Retinal pigment epithelial cell (primary cell): ENCODE measurements around the gene ANXA10.
"Not testable (repeated sequence)": the region's sequence is repeated elsewhere in the genome, so short reads cannot be mapped to it uniquely, and the experiment has no call there.

Source experiments
- DNase-seq: peaks from one replicate; pipeline ENCODE4 v3.0.0-alpha.2; 2010; ENCODE audit warnings: low read depth
- H3K4me3 ChIP-seq: 2 replicates; pipeline ENCODE4 v1.5.1; 2011; ENCODE audit warnings: mild to moderate bottlenecking, low read length, control low read depth, moderate library complexity
- CTCF ChIP-seq: conservative IDR thresholded peaks from 2 replicates; pipeline ENCODE4 v1.5.1; 2011; ENCODE audit warnings: low read depth, low read length, control low read depth, inconsistent platforms

The ANXA10 gene

GRCh38 chr4:168203233-168203911 lies 111.0 kb downstream of the ANXA10 start:
- DNase-seq, result no peak
- TF ChIP-seq CTCF, result no peak
- H3K4me3 ChIP-seq, result no peak overlapping the region

- no peak overlapping the region for H3K4me3 ChIP-seq
- no peak for TF ChIP-seq CTCF
- DNase-seq, result no peak
These were observed 116.7 kb downstream of the ANXA10 start for GRCh38 chr4:168208957-168209614.

- no peak for DNase-seq
- no peak for TF ChIP-seq CTCF
- H3K4me3 ChIP-seq, result no peak overlapping the region
These were observed 120.3 kb downstream of the ANXA10 start for GRCh38 chr4:168212656-168213055.

- H3K4me3 ChIP-seq, DNase-seq: not testable (repeated sequence)
These were observed 121.2 kb downstream of the ANXA10 start for GRCh38 chr4:168213511-168213910.

- peak; percentile 53 for DNase-seq
- TF ChIP-seq CTCF, result no peak
- no peak overlapping the region for H3K4me3 ChIP-seq
These were observed 126.3 kb downstream of the ANXA10 start for GRCh38 chr4:168218645-168219044.

- TF ChIP-seq CTCF, result no peak
These were observed 128.6 kb downstream of the ANXA10 start for GRCh38 chr4:168220893-168221292.

GRCh38 chr4:168221301-168221700 lies 129.0 kb downstream of the ANXA10 start:
- no peak overlapping the region for H3K4me3 ChIP-seq
- peak; percentile 50 for DNase-seq
- TF ChIP-seq CTCF, result no peak

More at GRCh38 chr4:168220893-168221292, 128.6 kb downstream of the ANXA10 start:
- H3K4me3 ChIP-seq, result no peak overlapping the region
- DNase-seq, result no peak
